Thyroid gland (tissue), 4 donors: ENCODE data around the gene S100A3. TPM values are rescaled to one million over a fixed set of nuclear protein-coding genes. Genes with fewer than 3 reads are reported as not detected.

ENCODE experiments used
- DNase-seq, 2 donors: peaks; one replicate each; pipeline ENCODE4 v3.0.0-alpha.2; 2019
- H3K27ac ChIP-seq, 3 donors: fragments of 200-600 bp; sonication (generic); 1 replicate in 2 of 3; 2 replicates in 1 of 3; pipeline ENCODE4 v1.5.1; 2016 to 2019; ENCODE audit warnings: mild to moderate bottlenecking in 1 of 3, moderate library complexity in 1 of 3
- H3K27me3 ChIP-seq: fragments of 200-600 bp; sonication (generic); one replicate; pipeline ENCODE4 v1.5.1; 2019
- H3K36me3 ChIP-seq, 2 donors: fragments of 200-600 bp; sonication (generic); one replicate each; pipeline ENCODE4 v1.5.1; 2016 to 2019
- H3K4me1 ChIP-seq, 2 donors: fragments of 200-600 bp; sonication (generic); one replicate each; pipeline ENCODE4 v1.5.1; 2017 to 2019
- H3K4me3 ChIP-seq, 3 donors: fragments of 200-600 bp; sonication (generic); replicated peaks in 1 of 3; 1 replicate in 2 of 3; 2 replicates in 1 of 3; pipeline ENCODE4 v1.5.1; 2016; ENCODE audit warnings: mild to moderate bottlenecking in 1 of 3
- H3K9me3 ChIP-seq: fragments of 200-600 bp; sonication (generic); one replicate; pipeline ENCODE4 v1.5.1; 2017
- CTCF ChIP-seq, 6 experiments: fragments of 200-600 bp in 3 of 6; fragments of 450-650 bp in 3 of 6; sonication (generic) in 3 of 6; IDR thresholded peaks; one replicate each; pipeline ENCODE4 v1.5.1; 2016 to 2019; ENCODE audit warnings: antibody characterized with exemption in 6 of 6, mild to moderate bottlenecking in 2 of 6, inconsistent platforms in 1 of 6, moderate library complexity in 1 of 6
- POLR2A ChIP-seq, 2 donors: fragments of 450-650 bp; IDR thresholded peaks; one replicate each; pipeline ENCODE4 v1.6.1; 2017; ENCODE audit warnings: antibody characterized with exemption in 2 of 2, mild to moderate bottlenecking in 2 of 2, moderate library complexity in 1 of 2
- WGBS, 2 donors: methylation state at CpG; one replicate each; pipeline ENCODE4 v1.1.5; 2017; 5-methylcytosine and 5-hydroxymethylcytosine counted together
- intact Hi-C: fragments of 100-400 bp; cut with DNase I; formaldehyde crosslinking; loops from one replicate; pipeline ENCODE4 v1.15.1; 2023
- total RNA-seq, 4 donors: library from RNA; depleted of rRNA; stranded (reverse); fragments of >200 nt; gene quantifications; one replicate each; pipeline ENCODE4 v1.2.3, GENCODE V29; 2016

S100A3 gene
- total RNA-seq, 4 donors from 2014 or later: 0.83 to 1.7 TPM; not detected in 2

GRCh38 chr1:153534226-153534924 lies 14.7 kb downstream of the S100A3 start:
- WGBS, 2 donors: 73 to 83% methylated on average over 7 of the region's 7 CpGs
- Histone ChIP-seq H3K9me3 (no peaks in the 10 kb centered on the region), H3K36me3 (no peaks in the 10 kb centered on the region), H3K4me3 (peak overlapping the region in 2 of 3 donors; percentile 82 to 87), H3K4me1 (peaks cover 27 to 40% of the 10 kb centered on the region in 2 donors), H3K27ac (peak overlapping the region; percentile 98 to 99 (median 98)), H3K27me3 (no peaks in the 10 kb centered on the region)
- no peak for TF ChIP-seq POLR2A (IDR thresholded peaks at IDR 0.05)
- no peak for TF ChIP-seq CTCF (IDR thresholded peaks at IDR 0.05)
- DNase-seq: no peak
- intact Hi-C loops: no loop called here

GRCh38 chr1:153533689-153534201 lies 15.3 kb downstream of the S100A3 start:
- no peaks in the 10 kb centered on the region for H3K9me3 ChIP-seq
- no peak for DNase-seq
- no peaks in the 10 kb centered on the region for H3K36me3 ChIP-seq
- H3K27ac ChIP-seq: peak overlapping the region; percentile 29 to 99 (median 98)
- intact Hi-C loops: loop anchor here (2.0 kb wide), 1 partner anchor 35 kb away; no protein-coding TSS in a partner anchor
- 59 to 60% methylated on average over 10 to 13 of the region's 13 CpGs for WGBS, 2 donors
- no peaks in the 10 kb centered on the region for H3K27me3 ChIP-seq
- peak overlapping the region in 1 of 3 donors; percentile 82 for H3K4me3 ChIP-seq
- H3K4me1 ChIP-seq: peaks cover 27 to 39% of the 10 kb centered on the region in 2 donors
- TF ChIP-seq POLR2A (IDR thresholded peaks at IDR 0.05) (no peak), CTCF (IDR thresholded peaks at IDR 0.05) (no peak)

- Histone ChIP-seq H3K36me3 (no peaks in the 10 kb centered on the region), H3K4me1 (peaks cover 27 to 39% of the 10 kb centered on the region in 2 donors), H3K27me3 (no peaks in the 10 kb centered on the region), H3K9me3 (no peaks in the 10 kb centered on the region), H3K27ac (peak overlapping the region; percentile 29 to 99 (median 98)), H3K4me3 (peak overlapping the region in 1 of 3 donors; percentile 2)
- intact Hi-C loops: loop anchor here (2.0 kb wide), 1 partner anchor 36 kb away; no protein-coding TSS in a partner anchor
- DNase-seq: peak; percentile 89 to 93
- 33 to 35% methylated on average over 32 to 34 of the region's 34 CpGs for WGBS, 2 donors
- TF ChIP-seq CTCF (IDR thresholded peaks at IDR 0.05): peak; percentile 77 to 97 (median 94)
- TF ChIP-seq POLR2A (IDR thresholded peaks at IDR 0.05): peak in 1 of 2 donors; percentile 63
Measured at GRCh38 chr1:153532769-153533599, 16.1 kb downstream of the S100A3 start.

GRCh38 chr1:153532181-153532580 lies 16.9 kb downstream of the S100A3 start:
- intact Hi-C loops: loop anchor here (2.0 kb wide), 1 partner anchor 37 kb away; no protein-coding TSS in a partner anchor

More at GRCh38 chr1:153532181-153532580, 16.9 kb downstream of the S100A3 start:
- no peak for DNase-seq
- no peak for TF ChIP-seq CTCF (IDR thresholded peaks at IDR 0.05)
- TF ChIP-seq POLR2A (IDR thresholded peaks at IDR 0.05): no peak
- 89 to 94% methylated on average over 2 of the region's 2 CpGs for WGBS, 2 donors
- no peaks in the 10 kb centered on the region for H3K9me3 ChIP-seq
- H3K4me3 ChIP-seq: no peak overlapping the region
- H3K36me3 ChIP-seq: no peaks in the 10 kb centered on the region
- H3K4me1 ChIP-seq: peaks cover 27 to 39% of the 10 kb centered on the region in 2 donors
- H3K27me3 ChIP-seq: no peaks in the 10 kb centered on the region
- no peak overlapping the region for H3K27ac ChIP-seq
